Panc1 (cell line): ENCODE data around the gene AFG1L. TPM values are rescaled to one million over a fixed set of nuclear protein-coding genes. Genes with fewer than 3 reads are reported as not detected.

Experiments
- ATAC-seq: fragments of 200-7000 bp; cut with Tn5 transposase; 2 replicates; pipeline ENCODE4 v1.9.1; 2020; ENCODE audit warnings: mild to moderate bottlenecking, moderate library complexity
- BruUV-seq: library from RNA; stranded (reverse); fragments of 400-500 nt; replicated peaks from 2 replicates; lab custom pipeline; 2021; lab: Mats Ljungman, UMichigan
- CTCF ChIA-PET: fragments of 300-600 bp; sonication (Branson Sonifier 250); formaldehyde crosslinking; loops from one replicate; lab custom pipeline; 2022; ENCODE audit warnings: antibody characterized with exemption; lab: Charles Lee
- POLR2A ChIA-PET: fragments of 300-600 bp; sonication (Branson Sonifier 250); formaldehyde crosslinking; loops from one replicate; lab custom pipeline; 2022; ENCODE audit warnings: antibody characterized with exemption; lab: Charles Lee
- DNase-seq: peaks from one replicate; pipeline ENCODE4 v3.0.0-alpha.2; 2010; ENCODE audit warnings: low read depth, low spot score
- H3K27ac ChIP-seq: 2 replicates; pipeline ENCODE4 v1.5.1; 2011; ENCODE audit warnings: mild to moderate bottlenecking, low read length, inconsistent platforms
- H3K27me3 ChIP-seq: fragments of 200-500 bp; sonication (Bioruptor generic); 2 replicates; pipeline ENCODE4 v1.6.0; 2014; ENCODE audit warnings: low read length, inconsistent platforms; ENCODE audit not compliant: control insufficient read depth, insufficient read depth
- H3K36me3 ChIP-seq: fragments of 200-500 bp; sonication (Bioruptor generic); 2 replicates; pipeline ENCODE4 v1.5.1; 2014; ENCODE audit warnings: inconsistent platforms, mild to moderate bottlenecking, low read length, moderate library complexity; ENCODE audit not compliant: control insufficient read depth, insufficient read depth
- H3K4me1 ChIP-seq: 2 replicates; pipeline ENCODE4 v1.5.1; 2011; ENCODE audit warnings: inconsistent platforms, mild to moderate bottlenecking, low read length, moderate library complexity; ENCODE audit not compliant: control insufficient read depth, insufficient read depth
- H3K4me3 ChIP-seq, 2 experiments: 2 replicates each; pipeline ENCODE4 v1.5.1; 2011 to 2012; ENCODE audit warnings: low read depth in 2 of 2, low read length in 2 of 2, mild to moderate bottlenecking in 2 of 2, inconsistent platforms in 1 of 2, moderate library complexity in 1 of 2
- H3K9me3 ChIP-seq: fragments of 200-500 bp; sonication (Bioruptor generic); 2 replicates; pipeline ENCODE4 v1.5.1; 2014; ENCODE audit warnings: low read depth, mild to moderate bottlenecking, inconsistent platforms, low read length, moderate library complexity; ENCODE audit not compliant: control insufficient read depth, insufficient read depth
- CTCF ChIP-seq: fragments of 450-650 bp; IDR thresholded peaks from 2 replicates; pipeline ENCODE4 v1.5.1; 2017; ENCODE audit warnings: mild to moderate bottlenecking
- POLR2AphosphoS5 ChIP-seq: IDR thresholded peaks from 2 replicates; pipeline ENCODE4 v1.6.1; 2012; ENCODE audit warnings: mild to moderate bottlenecking, low read depth, low read length, moderate library complexity
- REST ChIP-seq, 2 experiments: IDR thresholded peaks; 2 replicates each; pipeline ENCODE4 v1.6.1; 2011 to 2012; ENCODE audit warnings: low read depth in 2 of 2, control low read depth in 1 of 2, low read length in 1 of 2, mild to moderate bottlenecking in 1 of 2, moderate library complexity in 1 of 2; ENCODE audit not compliant: insufficient read depth in 1 of 2
- SIN3A ChIP-seq: IDR thresholded peaks from 2 replicates; pipeline ENCODE4 v1.6.1; 2012; ENCODE audit warnings: low read depth, mild to moderate bottlenecking, low read length, moderate library complexity, borderline replicate concordance; ENCODE audit not compliant: insufficient read depth
- TCF7L2 ChIP-seq: IDR thresholded peaks from 2 replicates; pipeline ENCODE4 v1.6.1; 2011; ENCODE audit warnings: mild to moderate bottlenecking, low read depth, low read length, inconsistent platforms
- in situ Hi-C: cut with HindIII; loops from 2 replicates; pipeline ENCODE4 v1.10.0; 2016; ENCODE audit warnings: low sequenced_read_pairs, low pct_unique_long_range_greater_than_20kb
- intact Hi-C: fragments of 100-400 bp; cut with micrococcal nuclease; formaldehyde crosslinking; loops from one replicate; pipeline ENCODE4 v1.10.0; 2022; ENCODE audit not compliant: unreplicated experiment
- total RNA-seq: library from RNA; stranded (reverse); gene quantifications from one replicate; pipeline ENCODE4 v1.2.1, GENCODE V29; 2021; ENCODE audit not compliant: unreplicated experiment

AFG1L gene
- total RNA-seq, 1 experiment from 2014 or later, result 12.4 TPM

GRCh38 chr6:108565091-108565766 is 270.4 kb downstream of the AFG1L start:
- Histone ChIP-seq H3K4me1 (peaks cover 34% of the 10 kb centered on the region), H3K4me3 (no peak overlapping the region), H3K27me3 (no peaks in the 10 kb centered on the region), H3K36me3 (no peaks in the 10 kb centered on the region; the same call in none of the 2 replicates), H3K27ac (peak overlapping the region; percentile 45), H3K9me3 (no peaks in the 10 kb centered on the region)
- ATAC-seq (no peak), DNase-seq (no peak)
- in situ Hi-C loops (no loop called here), intact Hi-C loops (no loop called here)
- POLR2A ChIA-PET, result interaction anchor here (0.6 kb wide), 1 partner anchor 293 kb away, joined by 3 read pairs; no protein-coding TSS in a partner anchor
- CTCF ChIA-PET, result interaction anchor here (0.7 kb wide), 1 partner anchor 223 kb away, joined by 5 read pairs; no protein-coding TSS in a partner anchor
- no TSS peak for BruUV-seq
- TF ChIP-seq SIN3A (no peak), TCF7L2 (no peak)

- ChIA-PET POLR2A (no interaction called here), CTCF (no interaction called here)
- no peaks in the 10 kb centered on the region for H3K9me3 ChIP-seq
- no peak overlapping the region for H3K27ac ChIP-seq
- H3K4me3 ChIP-seq, result no peak overlapping the region
- H3K4me1 ChIP-seq, result peaks cover 34% of the 10 kb centered on the region
- intact Hi-C loops (no loop called here), in situ Hi-C loops (no loop called here)
- BruUV-seq, result no TSS peak
- TF ChIP-seq POLR2AphosphoS5 (no peak), SIN3A (no peak), REST (IDR thresholded peaks at IDR 0.05; ENCODE audit: insufficient read depth in 1 of 2, low read depth in 2 of 2, low read length in 1 of 2) (no peak), CTCF (no peak), TCF7L2 (no peak)
- H3K27me3 ChIP-seq, result no peaks in the 10 kb centered on the region
- H3K36me3 ChIP-seq, result no peaks in the 10 kb centered on the region; the same call in 1 of the 2 replicates
- no peak for ATAC-seq
- no peak for DNase-seq
Measured at GRCh38 chr6:108565893-108566292, 271.0 kb downstream of the AFG1L start.

- ATAC-seq (no peak), DNase-seq (no peak)
- Histone ChIP-seq H3K36me3 (no peaks in the 10 kb centered on the region; the same call in 1 of the 2 replicates), H3K4me1 (peaks cover 34% of the 10 kb centered on the region), H3K4me3 (no peak overlapping the region), H3K9me3 (no peaks in the 10 kb centered on the region), H3K27ac (no peak overlapping the region), H3K27me3 (no peaks in the 10 kb centered on the region)
- ChIA-PET POLR2A (interaction anchor here (0.8 kb wide), 1 partner anchor 22 kb away, joined by 3 read pairs; no protein-coding TSS in a partner anchor), CTCF (no interaction called here)
- BruUV-seq, result no TSS peak
- TF ChIP-seq REST (IDR thresholded peaks at IDR 0.05; ENCODE audit: insufficient read depth in 1 of 2, low read depth in 2 of 2, low read length in 1 of 2) (no peak), SIN3A (no peak), CTCF (no peak), POLR2AphosphoS5 (no peak), TCF7L2 (no peak)
- in situ Hi-C loops (no loop called here), intact Hi-C loops (no loop called here)
Measured at GRCh38 chr6:108566406-108566805, 271.6 kb downstream of the AFG1L start.
